Measurements from ENCODE around the gene CCDC88C.
A peak's percentile ranks its signal among the peaks of the same experiment; 100 is the strongest.
"Not testable (repeated sequence)": the region's sequence is repeated elsewhere in the genome, so short reads cannot be mapped to it uniquely, and the experiment has no call there.

The CCDC88C gene

GRCh38 chr14:91439345-91439744 lies 21.7 kb upstream of the CCDC88C start:
- Histone ChIP-seq H3K9ac (ENCODE audit: low read length in 5 of 5) (no peak overlapping the region), H3K4me3 (ENCODE audit: low read depth in 1 of 5, low read length in 5 of 5) (no peak overlapping the region)

GRCh38 chr14:91438845-91439244 lies 21.2 kb upstream of the CCDC88C start:
- no peak overlapping the region for H3K9ac ChIP-seq (ENCODE audit: low read length in 5 of 5)
- H3K9me3 ChIP-seq (ENCODE audit: control insufficient read depth in 5 of 5, low read length in 5 of 5) = peaks cover 0 to 4% (median 0%) of the 10 kb centered on the region in 5 donors
- H3K36me3 ChIP-seq (ENCODE audit: control insufficient read depth in 5 of 5, insufficient read depth in 5 of 5, low read length in 5 of 5) = no peaks in the 10 kb centered on the region
- no peak overlapping the region for H3K27ac ChIP-seq (ENCODE audit: low read depth, low read length)
- no peaks in the 10 kb centered on the region for H3K27me3 ChIP-seq (ENCODE audit: control insufficient read depth in 5 of 5, insufficient read depth in 4 of 5, low read length in 5 of 5)
- H3K4me1 ChIP-seq (ENCODE audit: control insufficient read depth in 5 of 5, insufficient read depth in 5 of 5, low read length in 5 of 5) = no peaks in the 10 kb centered on the region
- H3K4me3 ChIP-seq (ENCODE audit: low read depth in 1 of 5, low read length in 5 of 5) = no peak overlapping the region

More at GRCh38 chr14:91439345-91439744, 21.7 kb upstream of the CCDC88C start:
- Histone ChIP-seq H3K9me3 (ENCODE audit: control insufficient read depth in 5 of 5, low read length in 5 of 5) (peaks cover 0 to 4% (median 0%) of the 10 kb centered on the region in 5 donors), H3K27me3 (ENCODE audit: control insufficient read depth in 5 of 5, insufficient read depth in 4 of 5, low read length in 5 of 5) (no peaks in the 10 kb centered on the region), H3K4me1 (ENCODE audit: control insufficient read depth in 5 of 5, insufficient read depth in 5 of 5, low read length in 5 of 5) (no peaks in the 10 kb centered on the region), H3K36me3 (ENCODE audit: control insufficient read depth in 5 of 5, insufficient read depth in 5 of 5, low read length in 5 of 5) (no peaks in the 10 kb centered on the region), H3K27ac (ENCODE audit: low read depth, low read length) (no peak overlapping the region)

GRCh38 chr14:91436266-91436665 lies 18.6 kb upstream of the CCDC88C start:
- not testable (repeated sequence) for H3K4me3 ChIP-seq (ENCODE audit: low read depth in 1 of 5, low read length in 5 of 5); H3K27me3 ChIP-seq (ENCODE audit: control insufficient read depth in 5 of 5, insufficient read depth in 4 of 5, low read length in 5 of 5); H3K4me1 ChIP-seq (ENCODE audit: control insufficient read depth in 5 of 5, insufficient read depth in 5 of 5, low read length in 5 of 5); H3K9me3 ChIP-seq (ENCODE audit: control insufficient read depth in 5 of 5, low read length in 5 of 5); H3K27ac ChIP-seq (ENCODE audit: low read depth, low read length); H3K36me3 ChIP-seq (ENCODE audit: control insufficient read depth in 5 of 5, insufficient read depth in 5 of 5, low read length in 5 of 5); H3K9ac ChIP-seq (ENCODE audit: low read length in 5 of 5)

- Histone ChIP-seq H3K4me1 (ENCODE audit: control insufficient read depth in 5 of 5, insufficient read depth in 5 of 5, low read length in 5 of 5) (peaks cover 0 to 6% (median 0%) of the 10 kb centered on the region in 5 donors), H3K36me3 (ENCODE audit: control insufficient read depth in 5 of 5, insufficient read depth in 5 of 5, low read length in 5 of 5) (no peaks in the 10 kb centered on the region), H3K9ac (ENCODE audit: low read length in 5 of 5) (no peak overlapping the region), H3K9me3 (ENCODE audit: control insufficient read depth in 5 of 5, low read length in 5 of 5) (no peaks in the 10 kb centered on the region), H3K4me3 (ENCODE audit: low read depth in 1 of 5, low read length in 5 of 5) (no peak overlapping the region), H3K27ac (ENCODE audit: low read depth, low read length) (no peak overlapping the region), H3K27me3 (ENCODE audit: control insufficient read depth in 5 of 5, insufficient read depth in 4 of 5, low read length in 5 of 5) (no peaks in the 10 kb centered on the region)
Observed at GRCh38 chr14:91429385-91429784, 11.8 kb upstream of the CCDC88C start.

GRCh38 chr14:91428931-91429330 lies 11.3 kb upstream of the CCDC88C start:
- H3K27ac ChIP-seq (ENCODE audit: low read depth, low read length); H3K27me3 ChIP-seq (ENCODE audit: control insufficient read depth in 5 of 5, insufficient read depth in 4 of 5, low read length in 5 of 5); H3K9ac ChIP-seq (ENCODE audit: low read length in 5 of 5); H3K4me1 ChIP-seq (ENCODE audit: control insufficient read depth in 5 of 5, insufficient read depth in 5 of 5, low read length in 5 of 5); H3K4me3 ChIP-seq (ENCODE audit: low read depth in 1 of 5, low read length in 5 of 5); H3K36me3 ChIP-seq (ENCODE audit: control insufficient read depth in 5 of 5, insufficient read depth in 5 of 5, low read length in 5 of 5); H3K9me3 ChIP-seq (ENCODE audit: control insufficient read depth in 5 of 5, low read length in 5 of 5): not testable (repeated sequence)

GRCh38 chr14:91425531-91425944 lies 7.9 kb upstream of the CCDC88C start:
- not testable (repeated sequence) for H3K36me3 ChIP-seq (ENCODE audit: control insufficient read depth in 5 of 5, insufficient read depth in 5 of 5, low read length in 5 of 5); H3K27ac ChIP-seq (ENCODE audit: low read depth, low read length); H3K9me3 ChIP-seq (ENCODE audit: control insufficient read depth in 5 of 5, low read length in 5 of 5); H3K27me3 ChIP-seq (ENCODE audit: control insufficient read depth in 5 of 5, insufficient read depth in 4 of 5, low read length in 5 of 5); H3K4me3 ChIP-seq (ENCODE audit: low read depth in 1 of 5, low read length in 5 of 5); H3K9ac ChIP-seq (ENCODE audit: low read length in 5 of 5)
- H3K4me1 ChIP-seq (ENCODE audit: control insufficient read depth in 5 of 5, insufficient read depth in 5 of 5, low read length in 5 of 5) = peaks cover 0 to 15% (median 10%) of the 10 kb centered on the region in 5 donors

- no peak overlapping the region for H3K27ac ChIP-seq (ENCODE audit: low read depth, low read length)
Observed at GRCh38 chr14:91424813-91425530, 7.4 kb upstream of the CCDC88C start.

GRCh38 chr14:91420686-91421085 lies 3.1 kb upstream of the CCDC88C start:
- H3K27ac ChIP-seq (ENCODE audit: low read depth, low read length) = peak overlapping the region; percentile 48
- no peaks in the 10 kb centered on the region for H3K9me3 ChIP-seq (ENCODE audit: control insufficient read depth in 5 of 5, low read length in 5 of 5)
- peaks cover 0 to 49% (median 44%) of the 10 kb centered on the region in 5 donors for H3K4me1 ChIP-seq (ENCODE audit: control insufficient read depth in 5 of 5, insufficient read depth in 5 of 5, low read length in 5 of 5)
- no peaks in the 10 kb centered on the region for H3K27me3 ChIP-seq (ENCODE audit: control insufficient read depth in 5 of 5, insufficient read depth in 4 of 5, low read length in 5 of 5)
- no peak overlapping the region for H3K9ac ChIP-seq (ENCODE audit: low read length in 5 of 5)
- no peaks in the 10 kb centered on the region for H3K36me3 ChIP-seq (ENCODE audit: control insufficient read depth in 5 of 5, insufficient read depth in 5 of 5, low read length in 5 of 5)
- H3K4me3 ChIP-seq (ENCODE audit: low read depth in 1 of 5, low read length in 5 of 5) = no peak overlapping the region

More at GRCh38 chr14:91424813-91425530, 7.4 kb upstream of the CCDC88C start:
- Histone ChIP-seq H3K36me3 (ENCODE audit: control insufficient read depth in 5 of 5, insufficient read depth in 5 of 5, low read length in 5 of 5) (no peaks in the 10 kb centered on the region), H3K9me3 (ENCODE audit: control insufficient read depth in 5 of 5, low read length in 5 of 5) (no peaks in the 10 kb centered on the region), H3K4me3 (ENCODE audit: low read depth in 1 of 5, low read length in 5 of 5) (no peak overlapping the region), H3K27me3 (ENCODE audit: control insufficient read depth in 5 of 5, insufficient read depth in 4 of 5, low read length in 5 of 5) (no peaks in the 10 kb centered on the region), H3K9ac (ENCODE audit: low read length in 5 of 5) (no peak overlapping the region), H3K4me1 (ENCODE audit: control insufficient read depth in 5 of 5, insufficient read depth in 5 of 5, low read length in 5 of 5) (peaks cover 0 to 16% (median 13%) of the 10 kb centered on the region in 5 donors)

GRCh38 chr14:91419451-91419850 lies 1.8 kb upstream of the CCDC88C start:
- Histone ChIP-seq H3K4me1 (ENCODE audit: control insufficient read depth in 5 of 5, insufficient read depth in 5 of 5, low read length in 5 of 5) (peaks cover 0 to 50% (median 44%) of the 10 kb centered on the region in 5 donors), H3K9ac (ENCODE audit: low read length in 5 of 5) (no peak overlapping the region), H3K4me3 (ENCODE audit: low read depth in 1 of 5, low read length in 5 of 5) (no peak overlapping the region), H3K9me3 (ENCODE audit: control insufficient read depth in 5 of 5, low read length in 5 of 5) (no peaks in the 10 kb centered on the region), H3K36me3 (ENCODE audit: control insufficient read depth in 5 of 5, insufficient read depth in 5 of 5, low read length in 5 of 5) (no peaks in the 10 kb centered on the region), H3K27ac (ENCODE audit: low read depth, low read length) (peak overlapping the region; percentile 73), H3K27me3 (ENCODE audit: control insufficient read depth in 5 of 5, insufficient read depth in 4 of 5, low read length in 5 of 5) (no peaks in the 10 kb centered on the region)

GRCh38 chr14:91419044-91419397 lies 1.4 kb upstream of the CCDC88C start:
- no peaks in the 10 kb centered on the region for H3K36me3 ChIP-seq (ENCODE audit: control insufficient read depth in 5 of 5, insufficient read depth in 5 of 5, low read length in 5 of 5)
- H3K9me3 ChIP-seq (ENCODE audit: control insufficient read depth in 5 of 5, low read length in 5 of 5) = no peaks in the 10 kb centered on the region
- peak overlapping the region in 1 of 5 donors; percentile 39 for H3K9ac ChIP-seq (ENCODE audit: low read length in 5 of 5)
- peak overlapping the region; percentile 73 for H3K27ac ChIP-seq (ENCODE audit: low read depth, low read length)
- H3K4me1 ChIP-seq (ENCODE audit: control insufficient read depth in 5 of 5, insufficient read depth in 5 of 5, low read length in 5 of 5) = peaks cover 0 to 50% (median 44%) of the 10 kb centered on the region in 5 donors
- H3K4me3 ChIP-seq (ENCODE audit: low read depth in 1 of 5, low read length in 5 of 5) = peak overlapping the region in 2 of 5 donors; percentile 48 to 57
- no peaks in the 10 kb centered on the region for H3K27me3 ChIP-seq (ENCODE audit: control insufficient read depth in 5 of 5, insufficient read depth in 4 of 5, low read length in 5 of 5)

Data from subcutaneous abdominal adipose tissue (tissue), 5 donors.